Lower lobe of right lung (tissue), 2 donors: ENCODE measurements around the gene VPS52. TPM values are rescaled to one million over a fixed set of nuclear protein-coding genes. Genes with fewer than 3 reads are reported as not detected.

ENCODE experiments used
- ATAC-seq, 2 donors: fragments of 200-7000 bp; cut with Tn5 transposase; one replicate each; pipeline ENCODE4 v1.9.1; 2020 to 2022; ENCODE audit warnings: mild to moderate bottlenecking in 2 of 2, moderate library complexity in 2 of 2
- DNase-seq: peaks from one replicate; pipeline ENCODE4 v3.0.0-alpha.2; 2020
- H3K27ac ChIP-seq: fragments of 200-600 bp; one replicate; pipeline ENCODE4 v1.8.0; 2022
- H3K27me3 ChIP-seq: fragments of 200-600 bp; one replicate; pipeline ENCODE4 v1.8.0; 2022; ENCODE audit warnings: low read depth
- H3K36me3 ChIP-seq: fragments of 200-600 bp; one replicate; pipeline ENCODE4 v1.8.0; 2022; ENCODE audit warnings: mild to moderate bottlenecking
- H3K4me1 ChIP-seq: fragments of 200-600 bp; one replicate; pipeline ENCODE4 v1.8.0; 2022
- H3K4me3 ChIP-seq: fragments of 200-600 bp; one replicate; pipeline ENCODE4 v1.8.0; 2022; ENCODE audit warnings: mild to moderate bottlenecking
- H3K9me3 ChIP-seq: fragments of 200-600 bp; one replicate; pipeline ENCODE4 v1.8.0; 2022
- intact Hi-C: fragments of 100-400 bp; cut with DNase I; formaldehyde crosslinking; loops from one replicate; pipeline ENCODE4 v1.11.0; 2022
- total RNA-seq: library from RNA; stranded (reverse); fragmentation: NEBNext Ultra II Directional; extraction: Animal tissue kit (Norgen Biotek cat#: 25700); gene quantifications from one replicate; pipeline ENCODE4 v1.2.1, GENCODE V29; 2021
- TF ChIP-seq, protein P1 (sequence below): fragments of 200-600 bp; IDR thresholded peaks from one replicate; pipeline ENCODE4 v1.8.0; 2022; ENCODE audit warnings: antibody characterized with exemption, mild to moderate bottlenecking
- donor health status: DM: no; HTN: yes; CAD: no; lungs with severe emphysema.

Gene VPS52
- total RNA-seq, 1 donor from 2014 or later, result 59.7 TPM

DNA sequence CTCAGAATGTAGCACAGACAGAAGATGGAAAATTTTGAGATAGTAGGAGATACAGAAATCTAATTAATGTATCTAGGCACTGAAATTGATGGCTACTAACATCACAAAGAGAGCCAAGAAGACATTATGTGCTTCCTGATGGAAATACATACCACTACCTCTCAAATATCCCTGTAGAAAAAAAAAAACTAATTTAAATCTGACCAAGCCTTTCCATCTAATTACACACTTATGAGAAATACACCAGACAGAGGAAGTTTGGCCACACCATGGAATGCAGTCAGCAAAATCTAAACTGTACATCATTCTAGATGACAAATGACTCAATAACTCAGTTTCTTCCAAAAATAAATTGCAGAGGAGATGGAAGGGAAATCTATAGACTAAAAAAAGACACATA lies 18.9 kb downstream of the VPS52 start:
- intact Hi-C loops, result no loop called here
- Histone ChIP-seq H3K9me3 (no peaks in the 10 kb centered on the region), H3K27ac (no peak overlapping the region), H3K4me1 (peaks cover 26% of the 10 kb centered on the region), H3K4me3 (no peak overlapping the region), H3K27me3 (no peaks in the 10 kb centered on the region), H3K36me3 (peaks cover 50% of the 10 kb centered on the region)
- ATAC-seq, result no peak
- DNase-seq, result no peak
- TF ChIP-seq, protein P1, sequence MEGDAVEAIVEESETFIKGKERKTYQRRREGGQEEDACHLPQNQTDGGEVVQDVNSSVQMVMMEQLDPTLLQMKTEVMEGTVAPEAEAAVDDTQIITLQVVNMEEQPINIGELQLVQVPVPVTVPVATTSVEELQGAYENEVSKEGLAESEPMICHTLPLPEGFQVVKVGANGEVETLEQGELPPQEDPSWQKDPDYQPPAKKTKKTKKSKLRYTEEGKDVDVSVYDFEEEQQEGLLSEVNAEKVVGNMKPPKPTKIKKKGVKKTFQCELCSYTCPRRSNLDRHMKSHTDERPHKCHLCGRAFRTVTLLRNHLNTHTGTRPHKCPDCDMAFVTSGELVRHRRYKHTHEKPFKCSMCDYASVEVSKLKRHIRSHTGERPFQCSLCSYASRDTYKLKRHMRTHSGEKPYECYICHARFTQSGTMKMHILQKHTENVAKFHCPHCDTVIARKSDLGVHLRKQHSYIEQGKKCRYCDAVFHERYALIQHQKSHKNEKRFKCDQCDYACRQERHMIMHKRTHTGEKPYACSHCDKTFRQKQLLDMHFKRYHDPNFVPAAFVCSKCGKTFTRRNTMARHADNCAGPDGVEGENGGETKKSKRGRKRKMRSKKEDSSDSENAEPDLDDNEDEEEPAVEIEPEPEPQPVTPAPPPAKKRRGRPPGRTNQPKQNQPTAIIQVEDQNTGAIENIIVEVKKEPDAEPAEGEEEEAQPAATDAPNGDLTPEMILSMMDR, result no peak

DNA sequence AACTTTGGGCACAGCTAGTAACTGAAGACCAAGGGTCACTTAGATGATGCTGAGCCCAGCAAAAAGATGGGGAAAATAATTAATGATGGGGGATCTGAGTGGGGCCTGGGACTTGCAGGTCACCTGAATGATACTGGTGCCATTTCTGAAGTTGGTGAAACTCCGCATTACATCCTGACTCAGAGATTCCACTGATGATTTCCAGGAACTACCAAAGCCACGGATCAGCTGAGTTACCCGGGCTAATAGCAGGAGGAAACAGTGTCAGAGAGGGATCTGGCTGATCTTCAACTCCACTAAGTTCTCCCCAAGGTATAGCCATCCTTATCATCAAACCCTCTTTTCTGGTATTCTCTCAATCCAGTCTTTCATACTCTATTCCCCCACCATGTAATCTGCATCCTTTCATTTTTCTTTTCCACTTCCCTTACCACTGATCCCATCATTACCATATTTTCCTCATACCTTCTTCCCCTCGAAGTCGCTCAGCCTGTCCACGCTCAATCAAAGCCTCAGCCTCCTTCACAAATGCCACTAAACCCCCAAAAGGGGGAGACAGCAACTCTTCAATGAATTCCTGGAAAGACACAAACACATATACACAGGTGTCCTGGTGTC lies 20.2 kb downstream of the VPS52 start:
- ATAC-seq, result no peak
- Histone ChIP-seq H3K4me1 (peaks cover 28% of the 10 kb centered on the region), H3K9me3 (no peaks in the 10 kb centered on the region), H3K4me3 (no peak overlapping the region), H3K27me3 (no peaks in the 10 kb centered on the region), H3K36me3 (peaks cover 40% of the 10 kb centered on the region), H3K27ac (no peak overlapping the region)
- TF ChIP-seq, protein P1, result no peak
- DNase-seq, result no peak
- intact Hi-C loops, result no loop called here

DNA sequence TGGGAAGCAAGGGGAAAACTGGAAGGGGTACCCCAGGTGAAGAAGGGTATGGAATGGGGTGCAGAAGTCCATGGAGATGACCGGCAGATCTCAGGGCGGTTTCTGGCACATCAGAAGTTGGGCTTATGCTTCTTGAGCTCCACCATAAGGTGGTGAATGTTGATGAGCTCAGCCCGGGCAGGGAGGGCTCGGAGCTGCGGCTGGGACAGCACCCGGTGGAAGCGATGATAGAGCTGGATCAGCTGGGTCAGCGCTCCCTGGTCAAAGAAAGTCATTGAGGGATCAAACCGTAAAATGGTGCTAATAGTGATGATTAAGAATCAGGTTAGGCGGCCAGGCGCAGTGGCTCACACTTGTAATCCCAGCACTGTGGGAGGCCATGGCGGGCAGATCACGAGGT lies 20.9 kb downstream of the VPS52 start:
- Histone ChIP-seq H3K4me3 (no peak overlapping the region), H3K36me3 (peaks cover 37% of the 10 kb centered on the region), H3K9me3 (no peaks in the 10 kb centered on the region), H3K27me3 (no peaks in the 10 kb centered on the region), H3K4me1 (peaks cover 28% of the 10 kb centered on the region), H3K27ac (peak overlapping the region; percentile 92)
- ATAC-seq (no peak), DNase-seq (no peak)
- TF ChIP-seq, protein P1, result no peak
- intact Hi-C loops, result no loop called here

DNA sequence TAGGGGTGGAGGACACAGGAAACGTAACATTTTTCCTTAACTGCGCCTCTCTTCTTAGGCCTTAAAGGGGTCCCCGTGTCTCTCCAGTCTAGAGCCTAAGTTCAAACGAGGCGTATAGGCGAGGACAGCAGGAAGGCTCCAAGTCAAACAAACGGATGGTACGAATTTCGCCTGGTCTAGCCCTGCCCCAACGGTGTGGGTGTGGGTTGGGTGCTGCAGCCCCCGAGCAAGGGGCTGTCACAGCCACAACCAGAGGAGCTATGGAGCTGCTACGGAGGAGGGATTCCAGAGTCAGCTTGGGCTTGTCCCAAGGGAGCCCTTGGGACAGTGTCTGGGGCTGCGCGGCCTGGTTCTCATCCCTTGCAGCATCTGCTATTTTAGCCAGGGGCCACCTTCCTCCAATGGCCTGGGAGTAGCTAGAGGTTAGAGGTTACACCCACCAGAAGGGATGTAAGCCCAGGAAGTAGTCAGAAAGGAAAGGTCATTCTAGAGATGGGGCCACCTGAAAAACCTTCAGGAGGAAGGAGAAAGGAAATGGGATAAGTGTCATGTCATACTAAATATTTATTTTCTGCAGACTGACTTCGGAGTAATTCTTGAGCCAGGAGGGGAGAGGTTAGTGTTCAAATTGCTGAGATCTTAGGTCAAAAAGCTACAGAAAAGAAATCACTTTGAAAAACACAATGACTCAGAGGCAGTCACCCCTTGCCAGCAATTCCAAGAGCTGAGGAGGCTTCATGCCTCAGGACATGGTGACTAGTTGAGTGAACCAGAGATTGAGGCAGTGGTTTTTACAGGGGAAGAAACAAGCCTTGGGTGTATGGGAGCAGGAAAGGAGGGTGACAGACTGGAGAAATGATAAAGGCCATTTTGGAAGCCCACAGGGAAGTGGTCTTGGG lies 21.7 kb downstream of the VPS52 start:
- Histone ChIP-seq H3K4me3 (peak overlapping the region; percentile 69), H3K27me3 (no peaks in the 10 kb centered on the region), H3K9me3 (no peaks in the 10 kb centered on the region), H3K4me1 (peaks cover 28% of the 10 kb centered on the region), H3K27ac (peak overlapping the region; percentile 92), H3K36me3 (peaks cover 32% of the 10 kb centered on the region)
- TF ChIP-seq, protein P1, result no peak
- intact Hi-C loops, result no loop called here
- no peak for ATAC-seq
- DNase-seq, result no peak

DNA sequence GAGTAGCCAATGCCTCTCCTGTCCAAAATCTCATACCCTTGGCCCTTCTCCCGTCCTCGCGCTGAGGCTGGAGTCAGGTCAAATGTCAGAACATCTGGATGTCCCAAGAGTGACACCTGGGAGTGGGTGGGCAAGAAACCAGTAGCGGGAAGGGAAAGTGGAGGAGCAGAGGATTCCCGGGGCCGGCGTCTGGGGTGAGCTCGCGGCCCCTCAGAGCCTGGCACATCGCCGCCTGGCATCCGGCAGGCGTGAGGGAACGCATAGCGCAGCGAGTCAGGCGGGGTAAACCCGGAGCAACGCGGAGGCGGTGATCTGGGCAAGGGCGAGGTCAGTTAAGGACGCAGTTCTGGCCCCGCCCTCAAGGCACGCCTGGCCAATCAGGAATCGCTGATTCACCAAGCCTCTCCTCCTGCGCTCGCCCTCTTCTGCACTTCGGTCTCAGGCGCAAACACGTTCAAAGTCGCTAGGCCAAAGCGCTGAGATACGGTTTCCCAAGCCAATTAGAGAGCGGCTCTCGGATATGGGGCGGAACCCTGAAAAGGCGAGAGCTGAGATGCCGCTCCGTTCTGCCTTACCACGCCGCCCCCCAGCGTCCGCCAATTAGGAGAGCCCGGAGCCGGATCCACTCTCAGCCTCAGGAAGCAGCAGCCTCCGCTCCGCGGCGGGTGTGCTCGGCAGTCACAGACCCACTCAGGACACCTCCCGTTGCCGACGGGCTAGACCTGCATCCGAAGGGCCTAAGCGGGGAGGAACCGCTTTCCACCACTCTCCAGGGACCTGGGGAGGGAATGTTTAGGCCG lies 22.5 kb downstream of the VPS52 start:
- no peaks in the 10 kb centered on the region for H3K9me3 ChIP-seq
- intact Hi-C loops, result no loop called here
- H3K4me1 ChIP-seq, result peaks cover 28% of the 10 kb centered on the region
- peak overlapping the region; percentile 92 for H3K27ac ChIP-seq
- H3K36me3 ChIP-seq, result peaks cover 23% of the 10 kb centered on the region
- H3K4me3 ChIP-seq, result peak overlapping the region; percentile 69
- ATAC-seq (peak; percentile 98), DNase-seq (peak; percentile 99)
- TF ChIP-seq, protein P1, result peak; percentile 28
- no peaks in the 10 kb centered on the region for H3K27me3 ChIP-seq
